ENCODE data around the gene GYS1. TPM values are rescaled to one million over a fixed set of nuclear protein-coding genes. Genes with fewer than 3 reads are reported as not detected.

GYS1 gene
- total and polyA plus RNA-seq, 2 donors, result 14.0 to 22.2 TPM

DNA sequence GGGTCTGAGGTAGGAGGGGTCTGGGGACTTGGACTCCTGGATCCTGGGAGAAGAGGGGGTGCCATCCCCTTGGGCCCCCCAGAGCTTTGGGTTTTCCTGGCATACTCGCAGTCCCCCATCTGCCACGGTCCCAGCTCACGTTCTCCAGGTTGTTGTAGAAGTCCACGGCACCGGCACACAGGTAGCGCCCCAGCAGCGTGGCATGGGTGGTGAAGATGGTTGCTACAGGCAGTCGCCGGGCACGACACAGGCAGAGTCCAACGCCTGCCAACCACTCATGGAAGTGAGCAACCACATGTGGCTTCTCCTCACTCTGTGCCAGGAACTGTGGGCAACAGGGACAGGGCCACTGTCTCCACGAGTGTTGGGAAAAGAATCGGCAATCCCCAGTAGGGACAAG is 7.4 kb downstream of the GYS1 start:
- WGBS, result 98% methylated on average over 13 of the region's 13 CpGs
- DNase-seq (ENCODE audit: low read depth in 6 of 9, low spot score in 9 of 9), result no peak
- no peak overlapping the region for H3K27ac ChIP-seq (ENCODE audit: low read depth in 1 of 2, low read length in 1 of 2)
- peaks cover 46 to 58% of the 10 kb centered on the region in 2 donors for H3K36me3 ChIP-seq (ENCODE audit: control insufficient read depth in 2 of 2, insufficient read depth in 2 of 2, low read length in 1 of 2)
- H3K4me3 ChIP-seq (ENCODE audit: low read length in 2 of 2), result no peak overlapping the region
- no peaks in the 10 kb centered on the region for H3K9me3 ChIP-seq (ENCODE audit: control insufficient read depth in 2 of 2, insufficient read depth in 1 of 2, low read length in 1 of 2)
- no peaks in the 10 kb centered on the region for H3K27me3 ChIP-seq (ENCODE audit: control insufficient read depth in 2 of 2, insufficient read depth in 1 of 2, low read length in 1 of 2)
- H3K4me1 ChIP-seq (ENCODE audit: control insufficient read depth in 2 of 2, insufficient read depth in 2 of 2, low read length in 2 of 2), result no peaks in the 10 kb centered on the region

DNA sequence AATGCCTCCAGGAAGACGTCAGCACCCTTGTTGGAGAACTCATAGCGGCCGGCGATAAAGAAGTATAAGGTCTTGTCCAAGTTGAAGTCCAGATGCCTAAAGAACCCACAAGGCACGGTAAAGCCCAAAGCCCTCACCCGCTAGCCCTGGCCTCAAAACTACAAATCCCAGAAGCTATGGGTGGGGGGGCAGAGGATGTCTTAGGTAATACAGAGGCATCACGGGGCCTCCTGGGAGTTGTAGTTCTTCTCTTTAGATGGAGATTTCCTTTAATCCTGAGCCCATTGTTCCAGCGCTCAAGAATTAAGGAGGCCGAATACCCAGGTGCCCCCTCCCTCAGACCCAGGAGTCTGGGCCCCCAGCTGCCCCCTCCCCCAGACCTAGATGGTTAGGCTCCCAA is 10.8 kb downstream of the GYS1 start:
- no peak overlapping the region for H3K4me3 ChIP-seq (ENCODE audit: low read length in 2 of 2)
- no peak for DNase-seq (ENCODE audit: low read depth in 6 of 9, low spot score in 9 of 9)
- WGBS, result 99% methylated on average over 9 of the region's 9 CpGs
- H3K27me3 ChIP-seq (ENCODE audit: control insufficient read depth in 2 of 2, insufficient read depth in 1 of 2, low read length in 1 of 2), result no peaks in the 10 kb centered on the region
- H3K27ac ChIP-seq (ENCODE audit: low read depth in 1 of 2, low read length in 1 of 2), result no peak overlapping the region
- peaks cover 46 to 55% of the 10 kb centered on the region in 2 donors for H3K36me3 ChIP-seq (ENCODE audit: control insufficient read depth in 2 of 2, insufficient read depth in 2 of 2, low read length in 1 of 2)
- no peaks in the 10 kb centered on the region for H3K9me3 ChIP-seq (ENCODE audit: control insufficient read depth in 2 of 2, insufficient read depth in 1 of 2, low read length in 1 of 2)
- no peaks in the 10 kb centered on the region for H3K4me1 ChIP-seq (ENCODE audit: control insufficient read depth in 2 of 2, insufficient read depth in 2 of 2, low read length in 2 of 2)

DNA sequence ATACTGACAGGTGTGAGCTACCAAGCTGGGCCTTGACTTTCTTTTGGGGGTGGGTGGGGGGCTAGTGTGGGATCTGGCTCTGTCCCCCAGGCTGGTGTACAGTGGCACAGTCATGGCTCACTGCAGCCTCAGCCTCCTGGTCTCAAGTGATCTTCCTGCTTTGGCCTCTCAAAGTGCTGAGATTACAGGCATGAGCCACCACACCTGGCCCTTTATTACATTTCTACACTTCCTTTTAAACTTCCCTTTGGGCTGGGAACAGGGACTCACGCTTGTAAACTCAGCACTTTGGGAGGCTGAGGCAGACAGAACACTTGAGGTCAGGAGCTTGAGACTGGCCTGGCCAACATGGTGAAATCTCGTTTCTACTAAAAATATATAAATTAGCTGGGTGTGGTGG is 16.0 kb downstream of the GYS1 start:
- H3K4me1 ChIP-seq (ENCODE audit: control insufficient read depth in 2 of 2, insufficient read depth in 2 of 2, low read length in 2 of 2), result no peaks in the 10 kb centered on the region
- DNase-seq (ENCODE audit: low read depth in 6 of 9, low spot score in 9 of 9), result no peak
- no peak overlapping the region for H3K4me3 ChIP-seq (ENCODE audit: low read length in 2 of 2)
- no peak overlapping the region for H3K27ac ChIP-seq (ENCODE audit: low read depth in 1 of 2, low read length in 1 of 2)
- no peaks in the 10 kb centered on the region for H3K9me3 ChIP-seq (ENCODE audit: control insufficient read depth in 2 of 2, insufficient read depth in 1 of 2, low read length in 1 of 2)
- H3K36me3 ChIP-seq (ENCODE audit: control insufficient read depth in 2 of 2, insufficient read depth in 2 of 2, low read length in 1 of 2), result peaks cover 23 to 39% of the 10 kb centered on the region in 2 donors
- no peaks in the 10 kb centered on the region for H3K27me3 ChIP-seq (ENCODE audit: control insufficient read depth in 2 of 2, insufficient read depth in 1 of 2, low read length in 1 of 2)
- 76% methylated on average over 2 of the region's 2 CpGs for whole genome bisulfite sequencing

DNA sequence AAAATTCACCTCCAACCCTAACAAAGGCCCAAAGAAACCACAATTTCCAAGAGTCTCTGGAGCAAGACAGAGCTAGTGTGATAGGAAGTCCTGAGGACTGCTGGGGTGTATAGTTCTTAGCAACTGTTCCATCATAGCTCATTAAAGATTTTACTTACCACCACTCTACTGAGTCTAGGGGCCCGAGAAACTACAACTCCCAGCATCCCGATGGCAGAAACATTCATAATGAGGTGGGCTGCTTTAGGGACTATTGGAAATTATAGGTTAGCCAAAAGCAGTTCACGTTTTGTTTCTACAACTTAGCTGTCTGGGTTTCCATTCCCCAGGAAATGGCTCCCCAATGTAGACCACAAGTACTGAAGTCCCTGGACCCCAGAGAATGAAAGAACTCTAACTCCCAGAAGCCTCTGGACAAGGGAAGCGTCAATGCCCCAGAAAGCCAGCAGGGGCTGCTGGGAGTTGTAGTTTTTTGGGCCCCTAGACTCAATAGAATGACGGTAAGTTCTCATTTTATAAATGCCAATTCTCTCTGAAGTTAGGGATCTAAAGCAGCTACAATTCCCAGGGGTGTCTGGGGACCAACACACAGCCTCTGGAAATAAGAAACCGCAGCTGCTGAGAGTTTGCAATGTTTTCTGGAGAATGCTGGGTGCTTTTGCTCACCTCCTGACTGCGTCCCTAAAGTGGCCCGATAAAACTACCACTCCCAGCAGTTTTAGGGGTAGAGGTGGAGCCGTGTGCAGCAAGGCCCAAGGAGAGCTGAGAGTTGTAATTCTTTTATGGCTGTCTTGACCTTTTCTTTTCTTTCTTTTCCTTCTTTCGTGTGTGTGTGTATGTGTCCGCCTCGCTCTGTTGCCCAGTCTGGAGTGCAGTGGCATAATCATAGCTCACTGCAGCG is 16.9 kb downstream of the GYS1 start:
- no peaks in the 10 kb centered on the region for H3K4me1 ChIP-seq (ENCODE audit: control insufficient read depth in 2 of 2, insufficient read depth in 2 of 2, low read length in 2 of 2)
- 92% methylated on average over 13 of the region's 13 CpGs for WGBS
- DNase-seq (ENCODE audit: low read depth in 6 of 9, low spot score in 9 of 9), result peak in 4 of 9 donors; percentile 60 to 82 (median 64)
- H3K27me3 ChIP-seq (ENCODE audit: control insufficient read depth in 2 of 2, insufficient read depth in 1 of 2, low read length in 1 of 2), result no peaks in the 10 kb centered on the region
- no peak overlapping the region for H3K27ac ChIP-seq (ENCODE audit: low read depth in 1 of 2, low read length in 1 of 2)
- no peak overlapping the region for H3K4me3 ChIP-seq (ENCODE audit: low read length in 2 of 2)
- H3K36me3 ChIP-seq (ENCODE audit: control insufficient read depth in 2 of 2, insufficient read depth in 2 of 2, low read length in 1 of 2), result peaks cover 20 to 30% of the 10 kb centered on the region in 2 donors
- H3K9me3 ChIP-seq (ENCODE audit: control insufficient read depth in 2 of 2, insufficient read depth in 1 of 2, low read length in 1 of 2), result no peaks in the 10 kb centered on the region

DNA sequence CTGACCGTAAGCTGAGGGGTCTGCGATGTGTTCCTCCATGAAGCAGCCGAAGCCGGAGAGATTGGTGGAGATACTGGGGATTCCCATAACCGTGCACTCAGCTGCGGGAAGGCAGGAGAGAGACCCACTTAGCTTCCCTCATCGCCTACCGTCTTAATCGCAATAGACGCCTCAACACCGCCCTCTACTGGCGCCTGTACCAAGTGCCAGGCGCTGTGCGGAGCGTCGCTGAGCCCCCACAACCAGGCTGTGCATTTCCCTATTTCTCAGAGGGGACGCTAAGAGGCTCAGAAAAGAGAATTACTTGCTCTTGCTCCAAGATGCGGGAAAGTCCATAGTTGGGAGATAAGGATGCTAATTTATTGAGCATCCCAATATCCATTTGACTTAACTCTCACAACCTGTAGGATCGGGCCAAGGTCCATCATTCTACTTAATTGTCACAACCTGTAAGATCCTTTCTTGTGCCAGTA is 22.1 kb downstream of the GYS1 start:
- Histone ChIP-seq H3K4me3 (ENCODE audit: low read length in 2 of 2) (no peak overlapping the region), H3K9me3 (ENCODE audit: control insufficient read depth in 2 of 2, insufficient read depth in 1 of 2, low read length in 1 of 2) (peaks cover 0 to 8% of the 10 kb centered on the region in 2 donors), H3K36me3 (ENCODE audit: control insufficient read depth in 2 of 2, insufficient read depth in 2 of 2, low read length in 1 of 2) (peaks cover 45 to 55% of the 10 kb centered on the region in 2 donors), H3K27ac (ENCODE audit: low read depth in 1 of 2, low read length in 1 of 2) (no peak overlapping the region), H3K4me1 (ENCODE audit: control insufficient read depth in 2 of 2, insufficient read depth in 2 of 2, low read length in 2 of 2) (peaks cover 9 to 13% of the 10 kb centered on the region in 2 donors), H3K27me3 (ENCODE audit: control insufficient read depth in 2 of 2, insufficient read depth in 1 of 2, low read length in 1 of 2) (no peaks in the 10 kb centered on the region)
- 21% methylated on average over 19 of the region's 19 CpGs for WGBS
- DNase-seq (ENCODE audit: low read depth in 6 of 9, low spot score in 9 of 9), result peak in 8 of 9 donors; percentile 73 to 93 (median 86)

DNA sequence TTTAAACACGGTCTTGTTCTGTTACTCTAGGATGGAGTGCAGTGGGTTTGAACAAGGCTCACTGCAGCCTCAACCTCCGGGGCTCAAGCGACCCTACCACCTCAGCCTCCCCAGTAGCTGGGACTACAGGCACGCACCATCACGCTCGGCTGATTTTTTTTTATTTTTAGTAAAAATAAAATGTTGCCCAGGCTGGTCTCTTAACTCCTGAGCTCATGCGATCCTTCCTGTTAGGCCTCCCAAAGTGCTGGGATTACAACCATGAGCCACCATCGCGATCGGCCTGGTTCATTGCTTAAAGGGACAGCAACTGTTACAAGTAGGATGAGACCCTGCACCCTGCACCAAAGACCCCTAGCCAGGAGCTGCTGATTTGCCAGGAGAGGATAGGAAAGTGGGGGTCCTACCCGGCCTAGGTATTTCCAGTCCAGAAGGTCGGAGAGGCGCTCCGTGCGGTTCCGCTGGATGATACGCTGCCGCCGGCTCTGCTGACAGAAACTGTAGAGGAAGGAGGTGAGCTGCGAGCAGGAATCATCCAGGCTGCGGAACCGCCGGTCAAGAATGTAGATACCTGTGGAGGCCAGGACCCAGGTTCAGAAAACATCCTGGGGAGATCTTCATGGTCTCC is 22.9 kb downstream of the GYS1 start:
- H3K9me3 ChIP-seq (ENCODE audit: control insufficient read depth in 2 of 2, insufficient read depth in 1 of 2, low read length in 1 of 2), result peaks cover 0 to 8% of the 10 kb centered on the region in 2 donors
- no peaks in the 10 kb centered on the region for H3K27me3 ChIP-seq (ENCODE audit: control insufficient read depth in 2 of 2, insufficient read depth in 1 of 2, low read length in 1 of 2)
- H3K27ac ChIP-seq (ENCODE audit: low read depth in 1 of 2, low read length in 1 of 2), result no peak overlapping the region
- WGBS, result 96% methylated on average over 23 of the region's 23 CpGs
- H3K36me3 ChIP-seq (ENCODE audit: control insufficient read depth in 2 of 2, insufficient read depth in 2 of 2, low read length in 1 of 2), result peaks cover 45 to 55% of the 10 kb centered on the region in 2 donors
- H3K4me3 ChIP-seq (ENCODE audit: low read length in 2 of 2), result no peak overlapping the region
- peaks cover 11 to 16% of the 10 kb centered on the region in 2 donors for H3K4me1 ChIP-seq (ENCODE audit: control insufficient read depth in 2 of 2, insufficient read depth in 2 of 2, low read length in 2 of 2)
- no peak for DNase-seq (ENCODE audit: low read depth in 6 of 9, low spot score in 9 of 9)

DNA sequence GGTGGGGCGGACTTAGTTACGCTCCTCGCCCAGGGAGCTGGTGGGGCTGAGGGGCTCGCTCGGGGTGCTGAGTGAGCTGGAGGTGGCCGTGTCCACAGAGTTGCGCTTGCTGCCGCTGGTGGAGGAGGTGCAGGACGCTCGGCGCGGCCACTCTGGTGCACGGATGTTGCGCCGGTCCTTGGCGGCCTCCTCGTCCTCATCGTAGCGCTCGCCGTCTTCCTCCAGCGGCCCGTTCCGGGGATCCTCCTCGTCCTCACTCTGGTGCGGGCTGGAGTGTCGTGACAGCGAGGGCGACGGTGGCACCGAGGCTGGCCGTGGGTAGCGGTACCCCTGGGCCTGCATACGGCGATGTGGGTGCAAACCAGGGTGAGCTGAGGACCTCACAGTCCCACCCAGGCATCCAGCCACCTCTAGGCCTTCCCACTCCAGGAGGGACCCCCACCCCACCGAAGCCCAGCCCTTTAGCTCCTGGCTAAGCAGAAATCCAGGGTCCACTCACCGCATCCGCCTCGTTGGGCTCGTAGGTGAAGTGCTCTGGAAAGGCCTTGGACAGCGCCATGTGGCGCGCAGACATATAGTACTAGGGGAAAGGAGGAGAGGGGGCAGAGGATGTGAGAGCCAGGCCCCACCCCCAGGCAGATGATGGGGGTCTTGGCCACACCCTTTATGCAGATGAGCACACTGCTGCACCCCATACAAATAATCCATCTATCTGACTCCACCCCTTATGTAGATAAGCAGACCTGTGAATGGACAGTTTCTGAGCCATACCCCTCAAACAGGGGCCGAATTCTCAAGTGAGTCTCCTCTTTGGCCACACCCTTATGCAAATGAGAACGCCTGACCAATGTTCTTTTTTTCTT is 23.6 kb downstream of the GYS1 start:
- Histone ChIP-seq H3K4me1 (ENCODE audit: control insufficient read depth in 2 of 2, insufficient read depth in 2 of 2, low read length in 2 of 2) (peaks cover 13 to 20% of the 10 kb centered on the region in 2 donors), H3K4me3 (ENCODE audit: low read length in 2 of 2) (no peak overlapping the region), H3K27ac (ENCODE audit: low read depth in 1 of 2, low read length in 1 of 2) (no peak overlapping the region), H3K9me3 (ENCODE audit: control insufficient read depth in 2 of 2, insufficient read depth in 1 of 2, low read length in 1 of 2) (peaks cover 0 to 8% of the 10 kb centered on the region in 2 donors), H3K27me3 (ENCODE audit: control insufficient read depth in 2 of 2, insufficient read depth in 1 of 2, low read length in 1 of 2) (no peaks in the 10 kb centered on the region), H3K36me3 (ENCODE audit: control insufficient read depth in 2 of 2, insufficient read depth in 2 of 2, low read length in 1 of 2) (peaks cover 43 to 55% of the 10 kb centered on the region in 2 donors)
- DNase-seq (ENCODE audit: low read depth in 6 of 9, low spot score in 9 of 9), result no peak
- 98% methylated on average over 45 of the region's 45 CpGs for WGBS

DNA sequence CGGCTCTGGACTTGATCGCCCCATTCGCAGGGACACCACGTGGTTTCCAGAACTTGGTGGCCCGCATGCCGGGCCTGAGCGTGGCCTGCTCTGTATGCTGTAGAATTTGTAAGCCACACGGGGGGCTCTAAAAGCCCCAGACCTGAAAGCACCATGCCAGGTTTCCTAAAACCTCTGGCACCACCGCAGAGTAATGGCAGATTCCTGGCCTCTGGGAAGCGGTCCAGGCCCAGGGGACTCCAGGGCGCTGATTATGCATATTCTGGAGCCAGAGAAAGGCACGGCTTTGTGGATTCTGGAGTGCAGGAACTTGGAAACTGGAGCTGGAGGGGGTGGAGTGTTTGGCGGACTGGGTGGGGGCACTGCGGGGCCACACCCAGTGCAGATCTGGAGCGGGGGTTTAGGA is 24.3 kb downstream of the GYS1 start:
- H3K27me3 ChIP-seq (ENCODE audit: control insufficient read depth in 2 of 2, insufficient read depth in 1 of 2, low read length in 1 of 2), result no peaks in the 10 kb centered on the region
- WGBS, result 96% methylated on average over 15 of the region's 15 CpGs
- H3K4me1 ChIP-seq (ENCODE audit: control insufficient read depth in 2 of 2, insufficient read depth in 2 of 2, low read length in 2 of 2), result peaks cover 20 to 27% of the 10 kb centered on the region in 2 donors
- H3K36me3 ChIP-seq (ENCODE audit: control insufficient read depth in 2 of 2, insufficient read depth in 2 of 2, low read length in 1 of 2), result peaks cover 36 to 49% of the 10 kb centered on the region in 2 donors
- H3K4me3 ChIP-seq (ENCODE audit: low read length in 2 of 2), result no peak overlapping the region
- peaks cover 0 to 8% of the 10 kb centered on the region in 2 donors for H3K9me3 ChIP-seq (ENCODE audit: control insufficient read depth in 2 of 2, insufficient read depth in 1 of 2, low read length in 1 of 2)
- H3K27ac ChIP-seq (ENCODE audit: low read depth in 1 of 2, low read length in 1 of 2), result no peak overlapping the region
- DNase-seq (ENCODE audit: low read depth in 6 of 9, low spot score in 9 of 9), result no peak

All from thymus (tissue), 11 donors.